Astrocyte of the cerebellum (primary cell): Measurements from ENCODE around the gene KIZ.

ENCODE experiments used
- DNase-seq: peaks from one replicate; pipeline ENCODE4 v3.0.0-alpha.2; 2011; ENCODE audit warnings: low read depth
- H3K4me3 ChIP-seq: 2 replicates; pipeline ENCODE4 v1.5.1; 2011; ENCODE audit warnings: mild to moderate bottlenecking, low read depth, low read length, moderate library complexity
- CTCF ChIP-seq: IDR thresholded peaks from 2 replicates; pipeline ENCODE4 v1.5.1; 2012; ENCODE audit warnings: low read length, low read depth, moderate library complexity, mild to moderate bottlenecking; ENCODE audit errors: missing control alignments
- in situ Hi-C: cut with HindIII; loops from 2 replicates; pipeline ENCODE4 v1.10.0; 2017; ENCODE audit warnings: low sequenced_read_pairs

The KIZ gene

DNA sequence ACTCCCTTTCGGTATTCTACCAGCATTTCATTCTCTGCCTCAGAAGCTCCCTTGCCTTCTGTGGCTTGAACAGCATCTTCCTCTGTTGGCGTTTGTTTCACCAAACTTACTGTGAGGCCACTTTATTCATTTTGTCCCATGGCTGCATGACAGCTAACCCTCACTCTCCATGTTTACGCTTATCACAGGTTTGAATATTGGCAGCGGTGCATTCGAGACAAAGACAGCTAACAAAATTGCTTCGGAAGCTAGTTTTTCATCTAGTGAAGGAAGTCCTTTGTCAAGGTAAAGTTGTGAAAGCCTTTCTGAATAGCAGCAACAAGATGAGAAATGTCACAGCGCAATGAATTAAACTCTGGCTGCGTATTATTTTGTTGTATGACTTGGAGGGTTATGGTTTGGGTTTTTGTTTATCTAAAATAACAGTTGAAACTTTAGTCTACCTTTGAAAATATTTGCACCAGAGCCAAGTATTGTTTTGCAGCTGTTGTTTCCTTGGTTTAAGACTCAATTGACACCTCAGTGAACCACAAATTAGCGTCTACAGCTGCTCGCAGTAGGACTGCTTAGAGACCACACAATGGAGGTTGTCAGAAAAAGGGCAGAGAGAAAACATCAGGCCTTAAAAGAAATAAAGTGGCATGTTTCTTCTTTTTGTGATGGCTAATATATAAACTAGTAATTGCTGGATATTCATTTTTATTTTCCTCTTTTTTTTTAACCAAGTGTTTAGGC, 106.8 kb downstream of the KIZ start:
- in situ Hi-C loops = no loop called here
- no peak overlapping the region for H3K4me3 ChIP-seq
- no peak for DNase-seq
- no peak for TF ChIP-seq CTCF

- no peak overlapping the region for H3K4me3 ChIP-seq
- TF ChIP-seq CTCF = no peak
- DNase-seq = no peak
- in situ Hi-C loops = no loop called here
Observed at GRCh38 chr20:21234324-21234723, 108.4 kb downstream of the KIZ start.

DNA sequence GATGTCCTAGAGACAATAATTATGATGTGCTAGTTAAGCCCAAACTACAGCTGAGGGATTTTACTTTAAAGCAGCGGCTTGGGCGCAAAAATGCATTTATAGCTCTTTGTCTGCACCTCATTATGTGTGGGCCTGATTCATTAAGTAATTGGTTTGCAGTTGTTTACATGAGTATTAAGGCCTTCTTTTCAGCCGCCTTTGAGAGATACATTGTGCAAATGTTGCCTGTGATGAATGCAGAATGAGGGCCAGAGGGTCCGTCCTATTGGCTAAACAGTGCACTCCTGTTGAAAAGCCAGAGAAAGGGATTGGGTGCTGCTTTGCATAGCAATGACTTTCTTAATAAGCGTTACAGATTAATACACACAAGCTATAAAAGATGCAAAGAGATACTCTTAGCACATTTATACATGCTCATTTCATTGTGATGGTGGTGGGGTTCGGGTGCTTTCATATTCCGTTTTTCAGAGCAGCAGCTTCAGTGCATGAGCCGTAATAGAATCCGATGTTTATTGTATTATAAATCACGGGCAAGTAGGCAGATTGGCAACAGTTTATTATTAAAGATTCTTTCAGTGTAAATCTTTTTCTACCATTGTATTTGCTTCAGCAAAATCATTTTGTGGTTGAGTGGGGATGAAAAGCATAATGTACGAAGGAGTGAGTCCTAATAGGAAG, 109.1 kb downstream of the KIZ start:
- H3K4me3 ChIP-seq = no peak overlapping the region
- TF ChIP-seq CTCF = no peak
- no peak for DNase-seq
- in situ Hi-C loops = no loop called here

- DNase-seq = peak; percentile 52
- peak; percentile 89 for TF ChIP-seq CTCF
- H3K4me3 ChIP-seq = no peak overlapping the region
- in situ Hi-C loops = no loop called here
Observed at GRCh38 chr20:21235484-21236445, 109.9 kb downstream of the KIZ start.

GRCh38 chr20:21237956-21238799, 112.3 kb downstream of the KIZ start:
- in situ Hi-C loops = no loop called here
- TF ChIP-seq CTCF = no peak
- no peak overlapping the region for H3K4me3 ChIP-seq
- DNase-seq = no peak
